HepG2 (cell line): ENCODE data around the gene CEP250. TPM values are rescaled to one million over a fixed set of nuclear protein-coding genes. Genes with fewer than 3 reads are reported as not detected.

ENCODE experiments used
- BCL6 ChIP-seq: IDR thresholded peaks from 2 replicates; pipeline ENCODE4 v1.6.1; 2016; ENCODE audit warnings: missing genetic modification reagents, missing compliant biosample characterization
- CBFB ChIP-seq: sonication (generic); formaldehyde crosslinking; IDR thresholded peaks from 2 replicates; pipeline ENCODE4 v1.4.0; 2020; ENCODE audit warnings: missing genetic modification reagents
- HNRNPL ChIP-seq: fragments of 200-400 bp; formaldehyde crosslinking; IDR thresholded peaks from 2 replicates; pipeline ENCODE4 v1.6.1; 2017; ENCODE audit warnings: mild to moderate bottlenecking, low read depth, low read length
- KDM2A ChIP-seq: sonication (generic); formaldehyde crosslinking; IDR thresholded peaks from 2 replicates; pipeline ENCODE4 v1.4.0; 2020; ENCODE audit warnings: low read depth, missing genetic modification reagents, borderline replicate concordance
- REPIN1 ChIP-seq: sonication (generic); formaldehyde crosslinking; IDR thresholded peaks from 2 replicates; pipeline ENCODE4 v1.8.0; 2022; ENCODE audit warnings: missing genetic modification reagents, low read depth, mild to moderate bottlenecking, borderline replicate concordance
- SMAD9 ChIP-seq: sonication (generic); formaldehyde crosslinking; IDR thresholded peaks from 2 replicates; pipeline ENCODE4 v1.5.1; 2020; ENCODE audit warnings: mild to moderate bottlenecking, missing genetic modification reagents
- ZNF224 ChIP-seq: sonication (generic); formaldehyde crosslinking; IDR thresholded peaks from 2 replicates; pipeline ENCODE4 v1.5.0; 2020; ENCODE audit warnings: mild to moderate bottlenecking, missing genetic modification reagents
- ZNF234 ChIP-seq: sonication (generic); formaldehyde crosslinking; conservative IDR thresholded peaks from 2 replicates; pipeline ENCODE4 v1.5.1; 2020; ENCODE audit warnings: mild to moderate bottlenecking, missing genetic modification reagents
- ZNF501 ChIP-seq: sonication (generic); formaldehyde crosslinking; IDR thresholded peaks from 2 replicates; pipeline ENCODE4 v1.5.1; 2020; ENCODE audit warnings: mild to moderate bottlenecking, moderate library complexity, missing genetic modification reagents
- ZNF781 ChIP-seq: sonication (generic); formaldehyde crosslinking; IDR thresholded peaks from 2 replicates; pipeline ENCODE4 v1.5.1; 2020; ENCODE audit warnings: borderline replicate concordance, mild to moderate bottlenecking, missing genetic modification reagents; ENCODE audit errors: not compliant biosample characterization
- polyA plus RNA-seq, 8 experiments: library from polyadenylated mRNA; depleted of rRNA in 3 of 8; stranded (reverse) in 7 of 8; unstranded in 1 of 8; fragments of >200 nt; fragmentation: Illumina TruSeq in 4 of 8; extraction: Trizol in 4 of 8; gene quantifications; 2 replicates each; pipeline versions ENCODE4 v1.2.1 to v1.2.3, GENCODE V29; 2011 to 2016; ENCODE audit warnings: low read depth in 4 of 8, missing spikeins in 1 of 8, mixed read lengths in 1 of 8; ENCODE audit not compliant: insufficient read depth in 1 of 8
- total RNA-seq, 5 experiments: library from RNA; depleted of rRNA; stranded (reverse); fragments of >200 nt; fragmentation: Illumina TruSeq; extraction: Trizol; gene quantifications; 2 replicates each; pipeline ENCODE4 v1.2.3, GENCODE V29; 2016; ENCODE audit warnings: low read depth in 1 of 5
- TF ChIP-seq, protein P1 (sequence below): sonication (generic); formaldehyde crosslinking; IDR thresholded peaks from 2 replicates; pipeline ENCODE4 v1.8.0; 2022; ENCODE audit warnings: mild to moderate bottlenecking, missing genetic modification reagents; ENCODE audit not compliant: insufficient replicate concordance
- TF ChIP-seq, protein P2 (sequence below): sonication (generic); formaldehyde crosslinking; IDR thresholded peaks from 2 replicates; pipeline ENCODE4 v1.5.0; 2020; ENCODE audit warnings: missing genetic modification reagents
- TF ChIP-seq, protein P3 (sequence below): sonication (generic); formaldehyde crosslinking; IDR thresholded peaks from 2 replicates; pipeline ENCODE4 v1.5.1; 2020; ENCODE audit warnings: mild to moderate bottlenecking, missing genetic modification reagents, moderate library complexity
- TF ChIP-seq, protein P4 (sequence below): sonication (generic); formaldehyde crosslinking; IDR thresholded peaks from 2 replicates; pipeline ENCODE4 v1.4.0; 2020; ENCODE audit warnings: missing genetic modification reagents, borderline replicate concordance
- TF ChIP-seq, protein P5 (sequence below): sonication (generic); formaldehyde crosslinking; IDR thresholded peaks from 2 replicates; pipeline ENCODE4 v1.4.0; 2020; ENCODE audit warnings: mild to moderate bottlenecking, low read depth, missing genetic modification reagents

Gene CEP250
- total and polyA plus RNA-seq, 2 of the 13 experiments (the other 11 are each of a cell fraction or from before 2014, with no cell fraction given), result 28.8 to 55.3 TPM

DNA sequence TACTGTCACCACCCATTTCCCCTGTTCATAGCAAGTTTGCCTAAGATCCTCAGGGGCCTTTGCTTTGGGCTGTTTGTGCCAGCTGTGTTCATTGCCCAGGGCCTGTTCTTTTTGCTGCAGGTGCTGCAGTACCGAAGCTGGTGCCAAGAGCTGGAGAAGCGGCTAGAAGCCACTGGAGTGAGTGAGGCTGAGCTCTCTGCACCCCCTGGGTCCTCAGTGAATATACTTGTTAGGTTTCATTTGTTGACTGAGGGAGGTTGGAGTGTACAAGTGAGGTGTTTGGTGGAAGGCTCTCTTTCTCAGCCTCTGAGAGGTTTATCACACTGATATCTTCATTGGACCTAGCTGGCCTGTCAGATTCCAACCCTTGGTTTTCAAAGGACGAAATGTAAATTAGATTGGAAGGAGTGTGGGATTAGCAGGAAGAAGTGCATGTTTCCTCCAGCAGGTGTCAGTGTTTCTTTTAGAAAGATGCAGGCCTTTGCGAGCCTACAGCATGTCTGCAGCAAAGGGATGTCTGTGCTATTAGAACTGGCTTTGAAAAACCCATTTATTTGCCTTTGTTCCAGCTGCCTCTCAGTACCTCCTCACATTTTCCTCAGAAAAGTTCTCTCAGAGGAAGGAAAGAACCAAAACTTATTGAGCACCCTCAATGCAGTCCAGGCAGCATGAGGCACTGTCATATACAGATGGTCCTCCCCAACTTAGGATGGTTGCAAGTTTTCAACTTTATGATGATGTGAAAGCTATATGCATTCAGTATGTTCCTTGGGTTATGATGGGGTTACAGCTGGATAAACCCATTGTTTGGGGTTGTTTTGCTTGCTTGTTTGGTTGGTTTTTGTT lies 8.3 kb downstream of the CEP250 start (continued):
- no peak for TF ChIP-seq KDM2A (CRISPR knock-in tag)
- no peak for TF ChIP-seq ZNF234 (CRISPR knock-in tag)
- no peak for TF ChIP-seq HNRNPL
- TF ChIP-seq ZNF224 (CRISPR knock-in tag), result no peak
- no peak for TF ChIP-seq ZNF781 (CRISPR knock-in tag)
- 0 out of 2 replicates have a peak, but pooled peaks have one; percentile 53 for TF ChIP-seq REPIN1 (CRISPR knock-in tag)
- TF ChIP-seq, protein P1, sequence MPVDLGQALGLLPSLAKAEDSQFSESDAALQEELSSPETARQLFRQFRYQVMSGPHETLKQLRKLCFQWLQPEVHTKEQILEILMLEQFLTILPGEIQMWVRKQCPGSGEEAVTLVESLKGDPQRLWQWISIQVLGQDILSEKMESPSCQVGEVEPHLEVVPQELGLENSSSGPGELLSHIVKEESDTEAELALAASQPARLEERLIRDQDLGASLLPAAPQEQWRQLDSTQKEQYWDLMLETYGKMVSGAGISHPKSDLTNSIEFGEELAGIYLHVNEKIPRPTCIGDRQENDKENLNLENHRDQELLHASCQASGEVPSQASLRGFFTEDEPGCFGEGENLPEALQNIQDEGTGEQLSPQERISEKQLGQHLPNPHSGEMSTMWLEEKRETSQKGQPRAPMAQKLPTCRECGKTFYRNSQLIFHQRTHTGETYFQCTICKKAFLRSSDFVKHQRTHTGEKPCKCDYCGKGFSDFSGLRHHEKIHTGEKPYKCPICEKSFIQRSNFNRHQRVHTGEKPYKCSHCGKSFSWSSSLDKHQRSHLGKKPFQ (CRISPR knock-in tag), result no peak
- TF ChIP-seq, protein P2, sequence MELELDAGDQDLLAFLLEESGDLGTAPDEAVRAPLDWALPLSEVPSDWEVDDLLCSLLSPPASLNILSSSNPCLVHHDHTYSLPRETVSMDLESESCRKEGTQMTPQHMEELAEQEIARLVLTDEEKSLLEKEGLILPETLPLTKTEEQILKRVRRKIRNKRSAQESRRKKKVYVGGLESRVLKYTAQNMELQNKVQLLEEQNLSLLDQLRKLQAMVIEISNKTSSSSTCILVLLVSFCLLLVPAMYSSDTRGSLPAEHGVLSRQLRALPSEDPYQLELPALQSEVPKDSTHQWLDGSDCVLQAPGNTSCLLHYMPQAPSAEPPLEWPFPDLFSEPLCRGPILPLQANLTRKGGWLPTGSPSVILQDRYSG (CRISPR knock-in tag), result no peak
- no peak for TF ChIP-seq CBFB (CRISPR knock-in tag)
- TF ChIP-seq, protein P3, sequence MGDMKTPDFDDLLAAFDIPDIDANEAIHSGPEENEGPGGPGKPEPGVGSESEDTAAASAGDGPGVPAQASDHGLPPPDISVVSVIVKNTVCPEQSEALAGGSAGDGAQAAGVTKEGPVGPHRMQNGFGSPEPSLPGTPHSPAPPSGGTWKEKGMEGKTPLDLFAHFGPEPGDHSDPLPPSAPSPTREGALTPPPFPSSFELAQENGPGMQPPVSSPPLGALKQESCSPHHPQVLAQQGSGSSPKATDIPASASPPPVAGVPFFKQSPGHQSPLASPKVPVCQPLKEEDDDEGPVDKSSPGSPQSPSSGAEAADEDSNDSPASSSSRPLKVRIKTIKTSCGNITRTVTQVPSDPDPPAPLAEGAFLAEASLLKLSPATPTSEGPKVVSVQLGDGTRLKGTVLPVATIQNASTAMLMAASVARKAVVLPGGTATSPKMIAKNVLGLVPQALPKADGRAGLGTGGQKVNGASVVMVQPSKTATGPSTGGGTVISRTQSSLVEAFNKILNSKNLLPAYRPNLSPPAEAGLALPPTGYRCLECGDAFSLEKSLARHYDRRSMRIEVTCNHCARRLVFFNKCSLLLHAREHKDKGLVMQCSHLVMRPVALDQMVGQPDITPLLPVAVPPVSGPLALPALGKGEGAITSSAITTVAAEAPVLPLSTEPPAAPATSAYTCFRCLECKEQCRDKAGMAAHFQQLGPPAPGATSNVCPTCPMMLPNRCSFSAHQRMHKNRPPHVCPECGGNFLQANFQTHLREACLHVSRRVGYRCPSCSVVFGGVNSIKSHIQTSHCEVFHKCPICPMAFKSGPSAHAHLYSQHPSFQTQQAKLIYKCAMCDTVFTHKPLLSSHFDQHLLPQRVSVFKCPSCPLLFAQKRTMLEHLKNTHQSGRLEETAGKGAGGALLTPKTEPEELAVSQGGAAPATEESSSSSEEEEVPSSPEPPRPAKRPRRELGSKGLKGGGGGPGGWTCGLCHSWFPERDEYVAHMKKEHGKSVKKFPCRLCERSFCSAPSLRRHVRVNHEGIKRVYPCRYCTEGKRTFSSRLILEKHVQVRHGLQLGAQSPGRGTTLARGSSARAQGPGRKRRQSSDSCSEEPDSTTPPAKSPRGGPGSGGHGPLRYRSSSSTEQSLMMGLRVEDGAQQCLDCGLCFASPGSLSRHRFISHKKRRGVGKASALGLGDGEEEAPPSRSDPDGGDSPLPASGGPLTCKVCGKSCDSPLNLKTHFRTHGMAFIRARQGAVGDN, result no peak; the same call in 1 of the 2 replicates
- TF ChIP-seq, protein P4, sequence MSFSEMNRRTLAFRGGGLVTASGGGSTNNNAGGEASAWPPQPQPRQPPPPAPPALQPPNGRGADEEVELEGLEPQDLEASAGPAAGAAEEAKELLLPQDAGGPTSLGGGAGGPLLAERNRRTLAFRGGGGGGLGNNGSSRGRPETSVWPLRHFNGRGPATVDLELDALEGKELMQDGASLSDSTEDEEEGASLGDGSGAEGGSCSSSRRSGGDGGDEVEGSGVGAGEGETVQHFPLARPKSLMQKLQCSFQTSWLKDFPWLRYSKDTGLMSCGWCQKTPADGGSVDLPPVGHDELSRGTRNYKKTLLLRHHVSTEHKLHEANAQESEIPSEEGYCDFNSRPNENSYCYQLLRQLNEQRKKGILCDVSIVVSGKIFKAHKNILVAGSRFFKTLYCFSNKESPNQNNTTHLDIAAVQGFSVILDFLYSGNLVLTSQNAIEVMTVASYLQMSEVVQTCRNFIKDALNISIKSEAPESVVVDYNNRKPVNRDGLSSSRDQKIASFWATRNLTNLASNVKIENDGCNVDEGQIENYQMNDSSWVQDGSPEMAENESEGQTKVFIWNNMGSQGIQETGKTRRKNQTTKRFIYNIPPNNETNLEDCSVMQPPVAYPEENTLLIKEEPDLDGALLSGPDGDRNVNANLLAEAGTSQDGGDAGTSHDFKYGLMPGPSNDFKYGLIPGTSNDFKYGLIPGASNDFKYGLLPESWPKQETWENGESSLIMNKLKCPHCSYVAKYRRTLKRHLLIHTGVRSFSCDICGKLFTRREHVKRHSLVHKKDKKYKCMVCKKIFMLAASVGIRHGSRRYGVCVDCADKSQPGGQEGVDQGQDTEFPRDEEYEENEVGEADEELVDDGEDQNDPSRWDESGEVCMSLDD (CRISPR knock-in tag), result no peak
- TF ChIP-seq BCL6 (CRISPR knock-in tag), result peak; percentile 25; the same call in 1 of the 2 replicates
- TF ChIP-seq SMAD9 (CRISPR knock-in tag), result no peak; the same call in 1 of the 2 replicates
- TF ChIP-seq ZNF501 (CRISPR knock-in tag), result 0 out of 2 replicates have a peak, but pooled peaks have one; percentile 36
- TF ChIP-seq, protein P5, sequence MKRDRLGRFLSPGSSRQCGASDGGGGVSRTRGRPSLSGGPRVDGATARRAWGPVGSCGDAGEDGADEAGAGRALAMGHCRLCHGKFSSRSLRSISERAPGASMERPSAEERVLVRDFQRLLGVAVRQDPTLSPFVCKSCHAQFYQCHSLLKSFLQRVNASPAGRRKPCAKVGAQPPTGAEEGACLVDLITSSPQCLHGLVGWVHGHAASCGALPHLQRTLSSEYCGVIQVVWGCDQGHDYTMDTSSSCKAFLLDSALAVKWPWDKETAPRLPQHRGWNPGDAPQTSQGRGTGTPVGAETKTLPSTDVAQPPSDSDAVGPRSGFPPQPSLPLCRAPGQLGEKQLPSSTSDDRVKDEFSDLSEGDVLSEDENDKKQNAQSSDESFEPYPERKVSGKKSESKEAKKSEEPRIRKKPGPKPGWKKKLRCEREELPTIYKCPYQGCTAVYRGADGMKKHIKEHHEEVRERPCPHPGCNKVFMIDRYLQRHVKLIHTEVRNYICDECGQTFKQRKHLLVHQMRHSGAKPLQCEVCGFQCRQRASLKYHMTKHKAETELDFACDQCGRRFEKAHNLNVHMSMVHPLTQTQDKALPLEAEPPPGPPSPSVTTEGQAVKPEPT (CRISPR knock-in tag), result peak; percentile 82; the same call in 1 of the 2 replicates
